NCI-H526 (cell line): Measurements from ENCODE around the gene CNTFR.

ENCODE experiments used
- DNase-seq, 2 experiments: peaks; one replicate each; lab custom pipeline; 2025; lab: John Stamatoyannopoulos, UW

Gene CNTFR

DNA sequence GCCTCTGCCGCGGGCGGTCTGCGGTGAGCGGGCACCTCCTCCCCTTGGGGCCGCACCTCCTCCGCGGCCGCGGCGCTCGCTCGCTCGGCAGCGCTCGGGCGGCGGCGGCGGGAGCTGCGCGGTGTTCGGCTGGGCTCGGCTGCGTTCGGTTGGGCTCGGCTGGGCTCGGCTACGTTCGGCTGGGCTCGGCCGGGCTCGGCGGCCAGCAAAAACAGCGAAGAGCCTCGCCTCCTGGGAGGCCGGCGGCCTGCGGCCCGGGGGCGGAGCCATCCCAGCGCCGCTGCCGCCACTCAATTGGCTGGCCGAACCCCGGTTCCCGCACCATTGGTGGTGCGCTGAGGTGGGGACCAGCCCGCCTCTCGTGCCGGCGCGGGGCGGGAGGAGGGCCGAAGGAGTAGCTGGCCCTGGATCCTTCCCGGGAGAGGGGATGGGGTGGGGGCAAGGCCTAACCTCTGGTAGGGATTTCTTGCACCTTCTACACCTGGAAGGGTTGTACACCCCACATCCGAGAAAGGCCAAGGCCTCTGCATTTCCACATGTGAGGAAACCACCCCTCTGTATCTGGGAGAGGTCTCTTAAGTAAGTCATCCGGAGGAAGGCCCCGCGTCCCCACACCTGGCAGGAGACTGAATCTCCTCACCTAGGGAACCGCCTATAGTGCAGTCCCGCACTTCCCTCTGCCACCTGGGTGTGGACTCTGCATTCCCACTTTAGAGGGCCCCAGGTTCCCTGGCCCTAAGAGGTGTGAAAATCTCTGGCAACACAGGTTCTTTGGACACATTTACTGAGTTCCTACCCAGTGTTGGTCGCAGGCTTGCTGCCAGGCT, 66.3 kb downstream of the CNTFR start, which contains the start of gene ENHO:
TSS of gene ENHO (minus strand) at position 20 of the 827 bp plus-strand sequence. CDS start 1,295 bp downstream, outside the sequence.
- peak; percentile 78 to 95 for DNase-seq

DNA sequence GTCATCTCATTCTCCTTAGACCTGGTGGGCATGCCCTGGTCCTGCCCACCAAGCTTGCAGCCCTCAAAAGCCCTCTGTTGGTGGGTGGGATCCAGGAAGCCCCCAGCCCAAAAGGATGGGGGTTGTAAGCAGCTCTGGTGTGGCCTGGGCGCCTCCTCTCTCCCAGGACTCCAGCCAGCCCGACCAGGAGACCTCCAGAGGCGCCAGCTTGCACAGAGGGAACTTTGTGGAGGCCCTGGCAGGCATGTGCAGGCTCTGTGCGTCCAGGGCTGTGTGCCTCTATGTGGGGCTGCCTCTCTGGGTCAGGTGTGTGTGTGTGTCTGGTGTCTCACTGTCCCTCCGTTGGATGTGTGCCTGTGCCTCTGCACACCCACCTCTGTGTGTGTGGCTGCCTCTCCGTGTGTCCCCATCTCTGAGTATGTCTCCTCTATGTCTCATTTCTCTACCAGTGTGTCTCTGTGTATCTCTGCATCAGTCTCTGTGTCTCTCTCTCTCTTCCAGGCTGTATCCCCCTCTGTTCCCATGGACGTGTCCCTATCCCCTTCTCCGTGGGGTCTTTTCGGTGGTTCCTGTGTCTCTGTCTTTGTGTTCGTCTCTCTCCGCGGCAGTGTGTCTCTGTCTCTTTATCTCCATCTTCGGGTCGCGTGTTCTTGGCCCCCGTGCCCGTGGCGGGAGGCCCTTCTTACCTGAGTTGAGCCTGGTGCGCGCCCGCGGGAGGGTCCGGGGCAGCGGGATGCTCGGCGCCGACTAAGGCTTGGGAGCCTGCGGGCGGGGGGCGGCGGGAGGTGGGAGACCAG, 67.2 kb downstream of the CNTFR start:
- peak; percentile 22 to 52 for DNase-seq

DNA sequence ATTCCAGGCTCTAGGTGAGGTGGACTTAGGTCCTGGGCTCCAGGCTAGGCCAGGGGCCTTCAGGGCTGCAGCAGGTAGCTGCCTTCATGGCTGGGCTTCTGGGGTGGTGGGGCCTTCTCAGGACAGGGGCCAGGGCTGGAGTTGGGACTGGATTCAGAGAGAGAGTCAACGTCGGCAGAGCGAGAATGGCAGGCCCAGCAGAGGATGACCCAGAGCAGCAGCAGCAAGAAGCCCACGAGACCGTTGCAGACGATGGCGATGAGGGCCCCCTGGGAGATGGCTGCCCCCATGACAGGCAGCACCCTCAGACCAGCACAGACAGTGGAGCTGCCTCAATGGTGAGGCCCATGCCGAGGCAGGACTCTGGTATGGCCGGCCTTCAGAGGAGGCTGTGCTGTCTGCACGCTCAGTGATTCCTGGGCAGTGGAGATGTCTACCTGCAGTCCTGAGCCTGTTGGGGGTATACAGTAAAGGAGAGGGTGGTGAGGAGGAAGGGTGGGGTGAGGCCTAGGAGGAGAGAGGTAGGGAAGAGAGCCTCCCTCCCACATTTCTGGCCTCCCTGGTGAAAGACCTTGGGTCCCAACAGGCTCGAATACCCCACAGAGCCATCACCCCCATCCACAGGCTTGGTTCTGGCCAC, 68.0 kb downstream of the CNTFR start:
- DNase-seq, result no peak

DNA sequence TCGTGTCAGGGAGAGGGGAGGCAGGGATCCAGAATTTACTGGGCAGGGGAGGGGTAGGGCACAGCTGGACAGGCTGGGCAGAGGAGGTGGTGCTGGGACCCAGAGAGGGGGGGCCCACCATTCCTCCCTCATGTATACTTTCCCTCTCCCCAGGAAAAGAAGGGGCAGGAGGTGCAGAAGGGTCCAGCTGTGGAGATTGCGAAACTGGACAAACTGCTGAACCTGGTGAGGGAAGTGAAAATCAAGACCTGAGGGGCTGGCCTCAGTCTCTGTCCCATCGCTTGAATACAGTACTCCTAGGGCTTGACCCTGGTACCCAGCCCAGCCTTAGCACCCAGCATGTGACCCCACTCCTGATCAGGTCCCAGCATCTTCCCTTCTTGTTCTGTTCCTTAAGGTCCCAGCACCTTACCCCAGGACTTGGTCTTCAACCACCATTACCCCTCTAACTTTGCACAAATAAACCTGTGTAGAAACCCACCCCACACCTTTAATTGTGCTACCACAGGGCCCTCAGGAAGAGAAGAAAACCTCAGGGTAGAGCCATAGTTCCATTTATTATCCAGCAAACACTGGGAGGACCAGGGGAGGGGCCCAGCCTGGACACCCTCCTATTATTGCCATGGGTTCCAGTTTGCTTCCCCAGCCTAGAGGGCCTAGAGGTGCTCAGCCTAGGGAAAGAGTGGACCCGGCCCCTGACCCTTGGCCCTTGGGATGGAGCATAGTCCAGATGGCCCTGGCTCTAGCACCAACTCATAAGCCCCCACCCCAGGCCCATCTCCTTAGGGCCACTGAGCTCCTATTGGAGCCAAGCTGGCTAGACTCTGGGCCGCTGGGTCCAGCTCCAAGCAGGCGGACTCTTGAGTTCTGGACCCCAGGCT, 68.8 kb downstream of the CNTFR start:
- DNase-seq, result no peak

DNA sequence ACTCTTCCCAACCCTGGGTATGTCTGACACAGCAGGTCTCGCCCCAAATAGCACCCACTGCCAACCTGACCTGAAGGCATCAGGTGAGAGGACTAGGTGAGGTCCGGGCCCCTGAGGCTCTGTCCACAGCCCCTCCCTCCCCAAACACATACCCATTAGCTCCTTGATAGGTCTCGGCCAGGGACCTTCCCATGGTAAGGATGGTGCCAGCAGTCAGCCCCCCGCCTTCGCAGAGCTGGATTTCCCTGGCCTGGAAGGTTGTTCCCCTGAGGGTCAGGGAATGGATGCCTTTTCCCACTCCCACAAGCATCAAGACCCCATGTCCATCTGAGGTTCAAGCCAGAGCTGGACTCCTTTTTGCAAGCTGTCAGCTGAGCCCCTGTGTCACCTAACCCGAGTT, 69.4 kb downstream of the CNTFR start:
- no peak for DNase-seq

DNA sequence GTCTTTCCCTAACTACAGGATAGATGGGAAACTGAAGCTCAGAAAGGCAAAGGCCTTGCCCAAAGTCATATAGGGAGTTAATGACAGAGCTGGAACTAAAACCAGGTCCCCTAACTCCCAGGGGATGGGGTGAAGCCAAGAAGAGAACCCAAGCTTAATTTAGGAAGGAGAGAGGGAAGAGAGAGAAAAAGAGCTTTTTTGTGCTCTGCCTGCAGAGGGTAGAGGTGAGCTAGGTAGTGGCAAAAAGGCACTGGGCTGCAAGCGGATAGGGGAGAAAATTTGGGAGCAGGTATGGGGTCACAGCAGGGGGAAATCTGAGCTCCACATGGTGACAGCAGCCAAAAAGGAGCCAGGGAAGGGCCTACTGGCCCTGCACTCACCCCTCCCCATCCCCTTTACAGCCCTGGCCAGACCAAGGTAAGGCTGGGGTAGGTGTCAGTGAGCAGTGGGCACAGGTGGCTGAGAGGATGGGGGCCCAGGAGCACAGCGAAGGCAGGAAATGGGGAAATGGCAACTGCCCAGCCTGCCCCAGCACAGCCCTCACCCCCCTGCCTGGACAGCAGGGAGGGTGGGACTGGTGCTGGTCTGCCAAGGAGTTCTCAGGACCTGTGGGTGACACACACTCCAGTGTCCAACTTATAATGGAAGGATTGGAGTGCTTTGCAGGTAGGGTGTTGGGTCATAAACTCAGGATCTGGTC, 70.1 kb downstream of the CNTFR start:
- DNase-seq, result no peak

DNA sequence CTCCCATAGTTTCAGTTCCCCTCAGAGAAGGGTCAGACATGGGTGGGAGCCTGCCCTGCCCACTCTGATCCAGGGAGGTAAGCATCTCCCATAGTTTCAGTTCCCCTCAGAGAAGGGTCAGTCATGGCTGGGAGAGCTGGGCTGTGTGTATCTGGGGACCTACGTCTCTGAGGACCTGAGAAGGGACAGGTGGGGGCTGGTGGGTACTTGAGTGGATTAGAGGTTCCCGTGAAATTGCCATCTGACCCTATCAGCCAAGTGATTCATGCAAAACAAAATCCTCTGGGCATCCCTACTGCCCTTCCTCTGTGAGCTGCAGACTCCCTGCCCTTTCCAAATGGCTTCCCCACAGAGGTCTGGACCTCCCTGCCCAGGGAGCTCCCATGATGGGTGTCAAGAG, 70.6 kb downstream of the CNTFR start:
- DNase-seq, result no peak

DNA sequence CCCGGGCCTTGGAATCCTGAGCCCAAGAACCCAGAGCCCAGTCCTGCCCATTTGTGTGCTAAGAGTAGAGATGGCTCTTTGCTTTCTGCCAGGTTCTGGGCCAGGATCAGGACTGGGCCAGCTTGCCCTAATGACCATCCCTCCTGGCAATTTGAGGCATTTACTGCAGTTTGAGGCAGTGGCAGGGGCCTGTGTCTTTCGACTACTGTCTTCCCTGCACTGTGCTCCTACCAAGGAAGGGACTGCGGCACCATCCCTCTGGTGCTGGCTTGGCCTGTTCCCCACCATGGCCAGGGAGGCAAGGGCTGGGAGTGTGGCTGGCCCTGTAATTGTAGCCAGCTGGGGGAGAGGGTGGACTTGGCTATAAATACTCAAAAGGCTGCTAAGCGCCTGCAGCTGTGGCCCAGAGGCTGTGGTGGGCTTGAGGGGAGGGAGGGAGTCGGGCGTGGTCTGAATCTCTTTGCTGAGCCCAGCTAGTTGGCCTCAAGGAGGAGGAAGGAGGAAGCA, 71.4 kb downstream of the CNTFR start:
- no peak for DNase-seq

DNA sequence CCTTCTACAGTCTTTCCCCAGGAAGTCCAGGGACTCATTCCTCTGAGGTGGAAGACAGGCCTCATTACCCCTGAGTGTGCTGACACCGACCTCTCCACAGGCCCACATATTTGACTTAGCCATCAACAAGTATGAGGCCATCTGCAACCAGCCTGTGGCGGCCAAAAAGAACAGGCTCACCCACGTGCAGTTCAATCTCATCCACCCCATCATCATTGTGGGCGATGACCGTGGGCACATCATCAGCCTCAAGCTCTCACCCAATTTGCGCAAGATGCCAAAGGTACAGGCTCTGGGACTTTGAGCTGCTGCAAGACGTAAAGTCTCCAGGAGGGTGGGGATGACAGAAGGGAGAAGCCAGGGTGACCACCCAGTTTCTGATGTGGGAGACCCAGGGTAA, 72.3 kb downstream of the CNTFR start:
- DNase-seq, result no peak

DNA sequence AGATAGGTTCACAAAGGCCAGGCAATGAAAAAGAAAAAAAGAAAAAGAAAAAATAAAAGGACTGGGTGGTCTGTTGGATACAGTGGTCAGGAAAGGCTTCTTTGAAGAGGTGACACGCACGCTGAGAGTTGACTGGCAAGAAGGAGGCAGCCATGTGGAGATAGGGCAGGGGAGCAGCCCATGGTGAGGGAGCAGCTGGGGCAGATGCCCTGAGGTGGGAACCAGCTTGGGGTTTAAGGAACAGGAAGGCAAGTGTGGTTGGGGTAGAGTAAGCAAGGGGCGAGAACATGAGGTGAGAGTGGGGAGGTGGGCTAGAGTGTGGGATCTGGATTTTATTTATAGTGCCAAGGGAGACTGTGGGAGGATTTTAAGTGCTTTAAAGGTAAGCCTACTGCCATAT, 73.6 kb downstream of the CNTFR start:
- DNase-seq, result no peak

DNA sequence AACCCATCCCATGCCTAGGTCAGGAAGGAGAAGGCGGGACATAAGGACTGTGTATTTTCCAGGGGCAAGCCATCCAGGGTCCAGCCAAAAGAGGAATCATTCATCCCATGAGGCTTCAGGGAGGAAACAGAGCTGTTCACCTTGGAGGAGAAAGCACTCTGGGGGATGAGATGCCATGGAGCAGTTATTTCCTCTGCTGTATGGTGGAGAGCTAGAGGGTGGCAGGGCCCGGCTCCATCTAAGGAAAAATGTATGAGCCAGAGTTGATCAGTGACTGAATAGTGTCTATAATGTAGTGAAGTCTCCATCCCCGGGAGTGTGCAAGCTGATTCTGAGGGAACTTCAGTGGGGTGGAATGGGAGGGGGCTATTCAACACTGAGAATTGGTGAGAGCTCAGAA, 74.7 kb downstream of the CNTFR start:
- no peak for DNase-seq

DNA sequence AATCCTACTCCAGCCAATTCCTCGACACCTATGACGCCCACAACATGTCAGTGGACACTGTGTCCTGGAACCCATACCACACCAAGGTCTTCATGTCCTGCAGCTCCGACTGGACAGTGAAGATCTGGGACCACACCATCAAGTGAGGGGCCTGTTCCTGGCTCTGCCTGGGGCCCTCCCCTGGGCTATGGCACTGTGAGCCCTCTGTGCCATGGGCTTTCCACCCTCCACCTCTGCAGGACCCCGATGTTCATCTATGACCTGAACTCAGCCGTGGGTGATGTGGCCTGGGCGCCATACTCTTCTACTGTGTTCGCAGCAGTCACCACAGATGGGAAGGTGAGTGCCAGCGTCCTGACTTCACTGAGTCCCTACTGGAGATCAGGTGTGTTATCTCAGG, 75.1 kb downstream of the CNTFR start:
- DNase-seq, result no peak

DNA sequence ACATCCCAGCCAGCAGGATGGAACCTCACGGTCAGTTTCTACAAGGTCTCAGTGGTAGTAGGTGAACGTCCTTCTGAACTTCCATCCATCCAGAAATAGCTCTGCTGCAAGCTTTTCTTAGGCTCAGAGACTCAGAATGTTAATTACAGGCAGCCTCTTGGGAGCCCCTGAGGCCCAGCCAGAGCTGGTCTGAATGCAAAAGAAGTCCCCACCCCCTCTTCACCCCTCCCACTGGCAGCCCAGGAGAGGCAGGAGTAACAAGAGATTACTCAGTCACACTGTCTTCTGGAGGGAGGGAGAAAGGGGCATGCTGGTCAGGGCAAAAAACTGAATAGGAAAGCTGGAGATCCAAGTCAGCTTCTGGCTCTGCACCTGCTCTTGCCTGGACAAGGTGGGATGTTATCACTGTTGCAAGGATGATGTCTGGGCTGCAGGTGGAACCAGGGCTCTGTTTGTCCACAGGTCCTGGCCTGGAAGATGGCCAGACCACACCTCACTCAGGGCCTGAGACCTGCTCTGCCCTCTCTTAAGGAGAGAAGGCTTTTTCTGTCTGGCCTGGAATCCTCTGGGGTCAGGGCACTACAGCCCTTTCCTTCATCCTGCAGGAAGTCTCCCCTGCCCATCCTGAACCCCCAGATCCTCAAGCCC, 75.8 kb downstream of the CNTFR start:
- DNase-seq, result peak; percentile 62 to 89

DNA sequence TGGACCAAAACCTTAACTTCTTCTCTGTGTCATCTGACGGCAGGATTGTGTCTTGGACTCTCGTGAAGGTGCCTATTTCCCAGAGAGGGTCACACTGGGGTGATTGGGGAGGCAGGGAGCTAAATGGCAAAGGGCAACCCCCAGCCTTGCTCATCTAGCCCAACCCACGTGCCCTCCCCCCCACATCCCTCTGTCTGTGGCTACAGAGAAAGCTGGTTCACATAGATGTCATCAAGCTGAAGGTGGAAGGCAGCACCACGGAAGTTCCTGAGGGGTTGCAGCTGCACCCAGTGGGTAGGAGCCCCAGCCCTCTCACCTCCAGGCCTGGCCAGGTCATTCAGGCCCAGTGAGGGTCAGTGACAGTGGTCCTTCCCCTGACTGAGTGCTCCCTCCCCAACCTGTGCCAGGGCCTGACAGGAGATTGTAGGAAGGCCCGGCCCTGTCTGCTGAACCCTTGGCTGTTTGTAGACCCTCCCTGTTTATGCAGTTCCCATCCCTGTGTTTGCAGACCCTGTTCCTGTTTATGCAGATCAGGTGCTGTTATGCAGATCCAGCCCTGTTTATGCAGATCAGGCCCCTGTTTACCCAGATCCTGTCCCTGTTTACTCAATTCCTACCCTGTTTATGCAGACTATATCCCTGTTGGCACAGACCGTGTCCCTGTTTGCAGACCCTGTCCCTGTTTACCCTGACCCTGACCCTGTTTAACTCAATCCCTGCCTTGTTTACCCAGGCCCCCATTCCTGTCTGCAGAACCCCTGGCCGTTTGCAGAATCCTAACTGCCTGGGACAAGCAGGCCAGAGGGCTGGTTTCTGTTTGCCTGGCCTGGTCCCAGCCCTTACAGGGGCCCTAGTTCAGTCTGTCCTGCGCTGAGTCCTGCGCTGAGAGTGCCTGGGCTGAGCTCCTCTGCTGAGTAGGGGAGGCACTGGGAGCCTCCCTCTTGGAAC, 77.1 kb downstream of the CNTFR start:
- peak; percentile 54 to 82 for DNase-seq

DNA sequence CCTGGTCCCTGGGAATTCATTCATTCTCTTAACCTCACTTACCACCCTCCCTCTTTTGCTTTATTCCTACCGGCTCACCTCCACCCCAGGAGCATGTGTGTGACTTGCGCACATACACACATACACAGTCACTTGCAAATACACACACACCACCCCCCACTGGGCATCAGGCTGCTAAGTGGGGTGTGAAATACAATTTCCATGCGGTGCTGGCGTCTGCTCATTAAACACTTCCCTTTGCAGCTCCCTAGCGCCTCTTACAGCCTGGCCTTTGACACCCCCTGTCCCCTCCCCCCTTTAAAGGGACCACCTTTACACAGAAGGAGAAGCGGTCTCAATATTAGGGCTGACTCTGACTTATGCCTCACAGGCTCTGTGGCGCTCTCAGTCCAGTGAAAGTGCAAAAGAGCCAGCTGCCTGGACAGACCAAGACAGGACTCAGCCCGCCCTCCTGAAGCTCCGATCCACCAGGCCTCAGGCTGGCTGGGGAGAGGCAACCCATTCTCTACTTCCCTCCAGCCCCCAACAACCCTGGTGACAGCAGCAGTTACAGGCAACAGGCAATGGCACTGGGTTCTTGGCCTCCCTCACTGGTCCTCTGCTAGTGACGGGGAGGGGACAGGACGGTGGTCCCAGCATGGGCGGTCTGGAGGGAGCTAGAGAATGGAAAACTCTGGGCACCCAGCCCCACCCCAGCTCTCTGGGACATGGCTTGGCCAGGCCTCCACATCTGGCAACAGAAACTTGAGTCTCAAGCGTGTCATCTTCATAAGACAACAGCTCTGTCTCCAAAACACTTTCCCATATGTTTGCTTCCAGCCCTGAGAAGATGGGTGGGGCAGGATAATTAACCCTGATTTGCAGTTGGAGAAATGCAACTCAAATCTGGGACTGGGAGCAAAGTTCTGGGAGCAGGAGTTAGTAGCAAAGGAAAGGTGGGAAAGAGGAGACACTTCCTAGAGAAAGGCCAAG, 78.7 kb downstream of the CNTFR start:
- peak; percentile 41 to 74 for DNase-seq

DNA sequence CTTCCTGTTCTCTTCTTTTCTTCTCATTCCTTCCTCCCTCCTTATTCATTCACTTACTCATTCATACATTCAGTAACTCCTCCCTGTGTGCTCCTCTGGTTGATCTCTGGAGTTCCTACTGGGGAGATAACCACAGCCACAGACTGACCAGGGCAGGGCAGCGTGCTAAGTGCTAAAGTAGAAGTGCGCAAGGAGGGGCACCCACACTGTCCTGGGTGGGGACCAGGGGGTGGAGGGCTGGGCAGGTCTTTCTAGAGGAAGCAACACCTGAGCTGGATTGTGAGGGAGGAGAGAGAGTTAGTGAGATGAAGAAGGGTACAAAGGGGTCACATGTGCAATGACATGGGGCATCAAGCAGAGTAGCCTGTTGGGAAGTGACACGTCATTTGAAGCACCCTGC, 80.6 kb downstream of the CNTFR start:
- no peak for DNase-seq

DNA sequence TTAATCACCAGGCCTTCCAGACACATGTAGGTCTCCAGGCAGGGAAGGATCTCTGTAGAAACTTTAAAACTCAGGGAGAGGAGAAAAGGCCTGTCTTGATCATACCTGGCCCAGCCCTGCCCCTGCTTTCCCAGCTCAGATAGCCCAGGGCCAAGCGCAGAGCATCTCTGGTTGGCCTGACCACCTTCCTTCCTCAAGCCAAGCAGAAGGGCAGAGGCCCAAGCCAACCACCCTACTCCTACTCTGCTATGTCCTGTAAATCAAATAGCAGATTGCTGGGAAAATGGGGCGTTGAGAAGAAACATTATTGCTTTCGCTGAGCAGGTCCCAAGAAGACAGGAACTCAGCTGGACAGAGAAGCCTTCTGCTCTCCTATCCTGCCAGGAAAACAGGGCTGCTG, 81.1 kb downstream of the CNTFR start:
- no peak for DNase-seq

DNA sequence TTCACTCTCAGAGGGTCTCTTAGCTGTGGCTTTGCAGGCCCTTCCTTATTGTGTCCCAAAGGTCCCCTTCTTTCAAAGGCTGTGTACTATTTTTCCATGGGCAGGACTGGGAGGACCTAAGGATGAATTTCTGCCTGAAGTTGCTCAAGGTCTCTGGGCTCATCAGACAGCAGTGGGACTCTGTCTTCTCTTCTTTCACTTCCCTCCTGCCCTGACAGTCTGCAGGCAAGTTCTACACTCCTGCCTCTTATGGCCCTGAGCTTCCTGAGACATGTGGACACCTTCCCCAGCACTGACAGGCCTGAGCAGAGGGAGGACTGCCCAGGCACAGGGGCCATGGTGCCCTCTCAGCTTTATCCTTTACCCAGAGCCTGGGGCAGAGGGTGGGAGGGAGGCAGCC, 81.6 kb downstream of the CNTFR start:
- no peak for DNase-seq
